Thyroid gland (tissue), 4 donors: ENCODE measurements around the gene SUGP2.

Experiments used
- POLR2A ChIP-seq, 2 donors: fragments of 450-650 bp; IDR thresholded peaks; one replicate each; pipeline ENCODE4 v1.6.1; 2017; ENCODE audit warnings: antibody characterized with exemption in 2 of 2, mild to moderate bottlenecking in 2 of 2, moderate library complexity in 1 of 2
- TF ChIP-seq, protein P1 (sequence below), 6 experiments: fragments of 200-600 bp in 3 of 6; fragments of 450-650 bp in 3 of 6; sonication (generic) in 3 of 6; IDR thresholded peaks; one replicate each; pipeline ENCODE4 v1.5.1; 2016 to 2019; ENCODE audit warnings: antibody characterized with exemption in 6 of 6, mild to moderate bottlenecking in 2 of 6, inconsistent platforms in 1 of 6, moderate library complexity in 1 of 6

GRCh38 chr19:18966307-18966706 is 67.0 kb downstream of the SUGP2 start:
- TF ChIP-seq, protein P1, sequence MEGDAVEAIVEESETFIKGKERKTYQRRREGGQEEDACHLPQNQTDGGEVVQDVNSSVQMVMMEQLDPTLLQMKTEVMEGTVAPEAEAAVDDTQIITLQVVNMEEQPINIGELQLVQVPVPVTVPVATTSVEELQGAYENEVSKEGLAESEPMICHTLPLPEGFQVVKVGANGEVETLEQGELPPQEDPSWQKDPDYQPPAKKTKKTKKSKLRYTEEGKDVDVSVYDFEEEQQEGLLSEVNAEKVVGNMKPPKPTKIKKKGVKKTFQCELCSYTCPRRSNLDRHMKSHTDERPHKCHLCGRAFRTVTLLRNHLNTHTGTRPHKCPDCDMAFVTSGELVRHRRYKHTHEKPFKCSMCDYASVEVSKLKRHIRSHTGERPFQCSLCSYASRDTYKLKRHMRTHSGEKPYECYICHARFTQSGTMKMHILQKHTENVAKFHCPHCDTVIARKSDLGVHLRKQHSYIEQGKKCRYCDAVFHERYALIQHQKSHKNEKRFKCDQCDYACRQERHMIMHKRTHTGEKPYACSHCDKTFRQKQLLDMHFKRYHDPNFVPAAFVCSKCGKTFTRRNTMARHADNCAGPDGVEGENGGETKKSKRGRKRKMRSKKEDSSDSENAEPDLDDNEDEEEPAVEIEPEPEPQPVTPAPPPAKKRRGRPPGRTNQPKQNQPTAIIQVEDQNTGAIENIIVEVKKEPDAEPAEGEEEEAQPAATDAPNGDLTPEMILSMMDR (IDR thresholded peaks at IDR 0.05), result no peak
- TF ChIP-seq POLR2A (IDR thresholded peaks at IDR 0.05), result no peak
